ENCODE measurements around the gene SEMA4G.

Gene SEMA4G

GRCh38 chr10:100969187-100970075 is at the start of gene SEMA4G:
Gene SEMA4G (plus strand): TSS chr10:100969504. CDS start chr10:100972913, 3,409 bp downstream.
- DNase-seq (ENCODE audit: low spot score) = peak; percentile 75

- no peak for DNase-seq (ENCODE audit: low spot score)
These were observed 45.7 kb upstream of the SEMA4G start for GRCh38 chr10:100923580-100923979.

GRCh38 chr10:100927266-100927665 is 42.0 kb upstream of the SEMA4G start:
- no peak for DNase-seq (ENCODE audit: low spot score)

- DNase-seq (ENCODE audit: low spot score) = no peak
These were observed 41.3 kb upstream of the SEMA4G start for GRCh38 chr10:100928039-100928438.

GRCh38 chr10:100930368-100930767 is 38.9 kb upstream of the SEMA4G start:
- DNase-seq (ENCODE audit: low spot score) = no peak

GRCh38 chr10:100934084-100934659 is 35.1 kb upstream of the SEMA4G start:
- DNase-seq (ENCODE audit: low spot score) = no peak

GRCh38 chr10:100939763-100940344 is 29.4 kb upstream of the SEMA4G start:
- DNase-seq (ENCODE audit: low spot score) = no peak

GRCh38 chr10:100942229-100942628 is 27.1 kb upstream of the SEMA4G start:
- DNase-seq (ENCODE audit: low spot score) = no peak

- DNase-seq (ENCODE audit: low spot score) = no peak
These were observed 25.8 kb upstream of the SEMA4G start for GRCh38 chr10:100943508-100943907.

- no peak for DNase-seq (ENCODE audit: low spot score)
These were observed 23.6 kb upstream of the SEMA4G start for GRCh38 chr10:100945754-100946153.

GRCh38 chr10:100948916-100949315 is 20.4 kb upstream of the SEMA4G start:
- no peak for DNase-seq (ENCODE audit: low spot score)

GRCh38 chr10:100960251-100960650 is 9.1 kb upstream of the SEMA4G start:
- no peak for DNase-seq (ENCODE audit: low spot score)

- DNase-seq (ENCODE audit: low spot score) = no peak
These were observed 6.8 kb upstream of the SEMA4G start for GRCh38 chr10:100962351-100963080.

- no peak for DNase-seq (ENCODE audit: low spot score)
These were observed 5.5 kb upstream of the SEMA4G start for GRCh38 chr10:100963826-100964225.

- DNase-seq (ENCODE audit: low spot score) = no peak
These were observed 3.5 kb upstream of the SEMA4G start for GRCh38 chr10:100965820-100966219.

- DNase-seq (ENCODE audit: low spot score) = no peak
These were observed 2.4 kb upstream of the SEMA4G start for GRCh38 chr10:100966887-100967286.

- DNase-seq (ENCODE audit: low spot score) = no peak
These were observed 2.0 kb upstream of the SEMA4G start for GRCh38 chr10:100967332-100967731.

GRCh38 chr10:100968062-100968736 is 1.1 kb upstream of the SEMA4G start:
- no peak for DNase-seq (ENCODE audit: low spot score)

- no peak for DNase-seq (ENCODE audit: low spot score)
These were observed 479 bp upstream of the SEMA4G start for GRCh38 chr10:100968863-100969186.

GRCh38 chr10:100970076-100970913 is 991 bp downstream of the SEMA4G start:
- peak; percentile 62 for DNase-seq (ENCODE audit: low spot score)
